Endothelial cell of umbilical vein (primary cell): Measurements from ENCODE around the gene BEND4. TPM values are rescaled to one million over a fixed set of nuclear protein-coding genes. Genes with fewer than 3 reads are reported as not detected.

ENCODE experiments used
- BruUV-seq: library from RNA; stranded (reverse); fragments of 400-500 nt; replicated peaks from 2 replicates; lab custom pipeline; 2021; lab: Mats Ljungman, UMichigan
- CTCF ChIA-PET: fragments of 300-600, 350-600 bp; sonication (Branson Sonifier 250); formaldehyde crosslinking; loops from one replicate; lab custom pipeline; 2021; ENCODE audit warnings: antibody characterized with exemption, inconsistent platforms; lab: Charles Lee
- POLR2A ChIA-PET: fragments of 300-600, 350-600 bp; sonication (Branson Sonifier 250); formaldehyde crosslinking; loops from one replicate; lab custom pipeline; 2021; ENCODE audit warnings: antibody characterized with exemption, inconsistent platforms; lab: Charles Lee
- DNase-seq: peaks from one replicate; pipeline ENCODE4 v3.0.0-alpha.2; 2011; ENCODE audit warnings: low read depth, low spot score
- FAIRE-seq: peaks from 2 replicates; lab custom pipeline; 2011; peaks lifted over from hg19 to GRCh38; lab: Jason Lieb, UNC
- H2AFZ ChIP-seq: 2 replicates; pipeline ENCODE4 v1.6.0; 2012; ENCODE audit warnings: low read depth, low read length, control low read depth, inconsistent platforms
- H3K27ac ChIP-seq: 2 replicates; pipeline ENCODE4 v1.5.1; 2011; ENCODE audit warnings: low read depth, mild to moderate bottlenecking, control low read depth, low read length, moderate library complexity; ENCODE audit not compliant: insufficient read depth
- H3K27me3 ChIP-seq, 2 experiments: 2 replicates each; pipeline versions ENCODE4 v1.6.0 to v1.6.1; 2011; ENCODE audit warnings: low read length in 2 of 2, mixed read lengths in 1 of 2; ENCODE audit not compliant: control insufficient read depth in 2 of 2, insufficient read depth in 2 of 2
- H3K36me3 ChIP-seq, 2 experiments: 2 replicates in 1 of 2; 3 replicates in 1 of 2; pipeline ENCODE4 v1.5.1; 2011; ENCODE audit warnings: low read length in 2 of 2, mild to moderate bottlenecking in 1 of 2, moderate library complexity in 1 of 2; ENCODE audit not compliant: control insufficient read depth in 2 of 2, insufficient read depth in 2 of 2; ENCODE audit errors: extremely low read depth in 1 of 2
- H3K4me1 ChIP-seq: 3 replicates; pipeline ENCODE4 v1.5.1; 2011; ENCODE audit warnings: mild to moderate bottlenecking, low read length; ENCODE audit not compliant: control insufficient read depth, insufficient read depth; ENCODE audit errors: extremely low read depth
- H3K4me2 ChIP-seq: 2 replicates; pipeline ENCODE4 v1.6.1; 2011; ENCODE audit warnings: low read length, control low read depth, mixed read lengths; ENCODE audit not compliant: insufficient read depth
- H3K4me3 ChIP-seq, 3 experiments: fragments of 200-600 bp in 1 of 3; sonication (generic), shearing (Covaris generic) in 1 of 3; replicated peaks in 1 of 3; 2 replicates each; pipeline ENCODE4 v1.5.1; 2011 to 2016; ENCODE audit warnings: control low read depth in 3 of 3, low read length in 3 of 3, mild to moderate bottlenecking in 2 of 3, inconsistent platforms in 1 of 3, low read depth in 1 of 3, moderate library complexity in 1 of 3; ENCODE audit not compliant: insufficient read depth in 1 of 3
- H3K79me2 ChIP-seq: 2 replicates; pipeline ENCODE4 v1.6.0; 2012; ENCODE audit warnings: low read length, inconsistent platforms; ENCODE audit not compliant: control insufficient read depth, insufficient read depth
- H3K9ac ChIP-seq: replicated peaks from 2 replicates; pipeline ENCODE3; 2011; ENCODE audit warnings: low read length, control low read depth; ENCODE audit not compliant: insufficient read depth; ENCODE audit errors: extremely low read depth
- H3K9me1 ChIP-seq: replicated peaks from 3 replicates; pipeline ENCODE4 v1.6.0; 2011; ENCODE audit warnings: mild to moderate bottlenecking, low read length; ENCODE audit not compliant: control insufficient read depth, insufficient read depth; ENCODE audit errors: extremely low read depth
- H3K9me3 ChIP-seq: replicated peaks from 2 replicates; pipeline ENCODE4 v1.5.1; 2012; ENCODE audit warnings: low read length, inconsistent platforms; ENCODE audit not compliant: control insufficient read depth, insufficient read depth
- H4K20me1 ChIP-seq: replicated peaks from 2 replicates; pipeline ENCODE3; 2011; ENCODE audit warnings: mild to moderate bottlenecking, low read length; ENCODE audit not compliant: control insufficient read depth, insufficient read depth; ENCODE audit errors: extremely low read depth
- EZH2 ChIP-seq: IDR thresholded peaks from 2 replicates; pipeline ENCODE4 v1.6.1; 2012; ENCODE audit warnings: borderline replicate concordance, low read depth, mild to moderate bottlenecking, moderate library complexity, low read length, inconsistent platforms; ENCODE audit not compliant: severe bottlenecking
- FOS ChIP-seq: IDR thresholded peaks from 2 replicates; pipeline ENCODE4 v1.6.1; 2011; ENCODE audit warnings: mild to moderate bottlenecking, low read length, moderate library complexity, borderline replicate concordance; ENCODE audit not compliant: insufficient read depth
- GATA2 ChIP-seq: IDR thresholded peaks from 2 replicates; pipeline ENCODE4 v1.7.0; 2011; ENCODE audit warnings: low read depth, mild to moderate bottlenecking, moderate library complexity, mixed read lengths, low read length; ENCODE audit not compliant: insufficient read length, insufficient read depth
- JUN ChIP-seq: IDR thresholded peaks from 2 replicates; pipeline ENCODE4 v1.6.1; 2011; ENCODE audit warnings: borderline replicate concordance, low read depth; ENCODE audit not compliant: insufficient read length, insufficient read depth
- MYC ChIP-seq: IDR thresholded peaks from one replicate; pipeline ENCODE4 v1.6.1; 2011; ENCODE audit warnings: mild to moderate bottlenecking, low read depth, low read length
- POLR2A ChIP-seq: IDR thresholded peaks from 2 replicates; pipeline ENCODE4 v1.6.1; 2012; ENCODE audit warnings: low read depth, mild to moderate bottlenecking, control low read depth, low read length
- POLR2AphosphoS5 ChIP-seq: IDR thresholded peaks from 2 replicates; pipeline ENCODE4 v1.6.1; 2012; ENCODE audit warnings: low read depth, mild to moderate bottlenecking, control low read depth, low read length, moderate library complexity; ENCODE audit not compliant: insufficient read depth
- dilution Hi-C: fragments of 300-500 bp; cut with MboI; formaldehyde crosslinking; loops from one replicate; pipeline ENCODE4 v1.15.0; 2019; ENCODE audit warnings: low sequenced_read_pairs; ENCODE audit not compliant: extremely low pct_ligation_motif_present
- intact Hi-C: fragments of 100-400 bp; cut with micrococcal nuclease; formaldehyde crosslinking; loops from one replicate; pipeline ENCODE4 v1.10.0; 2022
- polyA plus RNA-seq, 4 experiments: library from polyadenylated mRNA; depleted of rRNA in 3 of 4; stranded (reverse) in 3 of 4; unstranded in 1 of 4; fragments of >200 nt; gene quantifications; 2 replicates each; pipeline versions ENCODE4 v1.2.1 to v1.2.3, GENCODE V29; 2011 to 2012; ENCODE audit warnings: missing spikeins in 1 of 4
- total RNA-seq: library from RNA; stranded (reverse); gene quantifications from 2 replicates; pipeline ENCODE4 v1.2.3, GENCODE V29; 2021
- TF ChIP-seq, protein P1 (sequence below): IDR thresholded peaks from 2 replicates; pipeline ENCODE4 v1.6.1; 2011; ENCODE audit not compliant: insufficient read depth, insufficient read length
- TF ChIP-seq, protein P2 (sequence below), 2 donors: IDR thresholded peaks; 1 replicate in 1 of 2; 2 replicates in 1 of 2; pipeline ENCODE4 v1.5.1; 2011; ENCODE audit warnings: low read length in 2 of 2, mild to moderate bottlenecking in 2 of 2, moderate library complexity in 2 of 2, control low read depth in 1 of 2, inconsistent platforms in 1 of 2, low read depth in 1 of 2; ENCODE audit not compliant: insufficient read depth in 1 of 2; ENCODE audit errors: extremely low read depth in 1 of 2

BEND4 gene
- total and polyA plus RNA-seq, 2 donors (not counting 3 experiments of a cell fraction or from before 2014, with no cell fraction given) = 0.01 to 0.27 TPM

DNA sequence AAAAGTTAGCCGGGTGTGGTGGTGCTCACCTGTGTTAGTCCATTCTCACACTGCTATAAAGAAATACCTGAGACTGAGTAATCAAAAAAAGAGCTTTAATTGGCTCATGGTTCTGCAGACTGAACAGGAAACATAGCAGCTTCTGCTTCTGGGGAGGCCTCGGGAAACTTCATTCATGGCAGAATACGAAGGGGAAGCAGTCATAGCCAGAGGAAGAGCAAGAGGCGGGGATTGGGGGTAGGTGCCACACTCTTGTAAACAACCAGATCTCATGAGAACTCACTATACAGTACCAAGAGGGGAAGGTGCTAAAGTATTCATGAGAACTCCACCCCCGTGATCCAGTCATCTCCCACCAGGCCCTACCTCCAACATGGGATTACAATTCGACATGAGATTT lies 64.1 kb downstream of the BEND4 start:
- H3K9ac ChIP-seq = no peak overlapping the region
- ChIA-PET CTCF (no interaction called here), POLR2A (no interaction called here)
- DNase-seq (no peak), FAIRE-seq (no peak)
- H3K27me3 ChIP-seq = no peaks in the 10 kb centered on the region
- no peaks in the 10 kb centered on the region for H3K9me1 ChIP-seq
- no peak overlapping the region for H3K4me2 ChIP-seq
- H3K9me3 ChIP-seq = no peaks in the 10 kb centered on the region
- H3K4me3 ChIP-seq = no peak overlapping the region
- BruUV-seq = no TSS peak
- no peaks in the 10 kb centered on the region for H4K20me1 ChIP-seq
- intact Hi-C loops (no loop called here), dilution Hi-C loops (no loop called here)
- H3K79me2 ChIP-seq = no peaks in the 10 kb centered on the region
- TF ChIP-seq MYC (no peak), FOS (no peak), GATA2 (no peak), POLR2AphosphoS5 (no peak), JUN (no peak), POLR2A (no peak), EZH2 (no peak)
- TF ChIP-seq, protein P1, sequence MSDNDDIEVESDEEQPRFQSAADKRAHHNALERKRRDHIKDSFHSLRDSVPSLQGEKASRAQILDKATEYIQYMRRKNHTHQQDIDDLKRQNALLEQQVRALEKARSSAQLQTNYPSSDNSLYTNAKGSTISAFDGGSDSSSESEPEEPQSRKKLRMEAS = no peak
- TF ChIP-seq, protein P2, sequence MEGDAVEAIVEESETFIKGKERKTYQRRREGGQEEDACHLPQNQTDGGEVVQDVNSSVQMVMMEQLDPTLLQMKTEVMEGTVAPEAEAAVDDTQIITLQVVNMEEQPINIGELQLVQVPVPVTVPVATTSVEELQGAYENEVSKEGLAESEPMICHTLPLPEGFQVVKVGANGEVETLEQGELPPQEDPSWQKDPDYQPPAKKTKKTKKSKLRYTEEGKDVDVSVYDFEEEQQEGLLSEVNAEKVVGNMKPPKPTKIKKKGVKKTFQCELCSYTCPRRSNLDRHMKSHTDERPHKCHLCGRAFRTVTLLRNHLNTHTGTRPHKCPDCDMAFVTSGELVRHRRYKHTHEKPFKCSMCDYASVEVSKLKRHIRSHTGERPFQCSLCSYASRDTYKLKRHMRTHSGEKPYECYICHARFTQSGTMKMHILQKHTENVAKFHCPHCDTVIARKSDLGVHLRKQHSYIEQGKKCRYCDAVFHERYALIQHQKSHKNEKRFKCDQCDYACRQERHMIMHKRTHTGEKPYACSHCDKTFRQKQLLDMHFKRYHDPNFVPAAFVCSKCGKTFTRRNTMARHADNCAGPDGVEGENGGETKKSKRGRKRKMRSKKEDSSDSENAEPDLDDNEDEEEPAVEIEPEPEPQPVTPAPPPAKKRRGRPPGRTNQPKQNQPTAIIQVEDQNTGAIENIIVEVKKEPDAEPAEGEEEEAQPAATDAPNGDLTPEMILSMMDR (IDR thresholded peaks at IDR 0.05; ENCODE audit: extremely low read depth in 1 of 2, insufficient read depth in 1 of 2, low read depth in 1 of 2, low read length in 2 of 2) = no peak
- H2AFZ ChIP-seq = no peak overlapping the region
- H3K4me1 ChIP-seq = no peaks in the 10 kb centered on the region
- H3K36me3 ChIP-seq = peaks cover 0 to 2% of the 10 kb centered on the region in 2 experiments
- H3K27ac ChIP-seq = no peak overlapping the region
